K562 (cell line): ENCODE results near the gene WFDC1. TPM values are rescaled to one million over a fixed set of nuclear protein-coding genes. Genes with fewer than 3 reads are reported as not detected.

Experiments
- ATAC-seq: fragments of 200-7000 bp; cut with Tn5 transposase; 3 replicates; pipeline ENCODE4 v1.9.1; 2020; ENCODE audit warnings: moderate library complexity
- BruUV-seq: library from RNA; stranded (reverse); fragments of 400-500 nt; replicated peaks from 2 replicates; lab custom pipeline; 2021; lab: Mats Ljungman, UMichigan
- CTCF ChIA-PET: fragments of 300-600 bp; formaldehyde crosslinking; extraction: SDS; loops from one replicate; lab custom pipeline; 2021; ENCODE audit warnings: low intra/inter-chr PET ratio; lab: Yijun Ruan, JAX
- POLR2A ChIA-PET: fragments of 300-600, 350-650 bp; sonication (Branson Sonifier 250); formaldehyde crosslinking; extraction: SDS; loops from one replicate; lab custom pipeline; 2021; ENCODE audit warnings: antibody characterized with exemption, inconsistent platforms; lab: Yijun Ruan, JAX
- DNase-seq, 4 experiments: peaks; one replicate each; pipeline versions ENCODE4 v3.0.0 to v3.0.0-alpha.2; 2011 to 2018; ENCODE audit warnings: low spot score in 3 of 4, mixed read lengths in 3 of 4; ENCODE audit errors: extremely low read depth in 1 of 4
- FAIRE-seq: peaks from 2 replicates; lab custom pipeline; 2011; peaks lifted over from hg19 to GRCh38; lab: Jason Lieb, UNC
- H2AFZ ChIP-seq: 2 replicates; pipeline ENCODE4 v1.6.0; 2011; ENCODE audit warnings: low read depth, low read length, control low read depth, inconsistent platforms
- H3K27ac ChIP-seq: fragments of 200-600 bp; 3 replicates; pipeline ENCODE4 v1.8.0; 2011; ENCODE audit warnings: low read depth, mild to moderate bottlenecking, control low read depth, inconsistent platforms, low read length, moderate library complexity, mixed read lengths; ENCODE audit errors: extremely low read depth
- H3K27me3 ChIP-seq, 2 experiments: fragments of 300-600 bp in 1 of 2; 2 replicates in 1 of 2; 3 replicates in 1 of 2; pipeline versions ENCODE4 v1.6.0 to v1.8.0; 2011; ENCODE audit warnings: inconsistent platforms in 2 of 2, low read length in 2 of 2, mild to moderate bottlenecking in 1 of 2, mixed read lengths in 1 of 2, moderate library complexity in 1 of 2; ENCODE audit not compliant: control insufficient read depth in 2 of 2, insufficient read depth in 2 of 2
- H3K36me3 ChIP-seq: fragments of 300-600 bp; 3 replicates; pipeline ENCODE4 v1.8.0; 2011; ENCODE audit warnings: mild to moderate bottlenecking, low read length, inconsistent platforms; ENCODE audit not compliant: control insufficient read depth, insufficient read depth
- H3K4me1 ChIP-seq, 2 experiments: fragments of 200-600 bp in 1 of 2; replicated peaks in 1 of 2; 2 replicates in 1 of 2; 3 replicates in 1 of 2; pipeline versions ENCODE4 v1.5.1 to v1.8.0; 2011; ENCODE audit warnings: inconsistent platforms in 2 of 2, low read length in 2 of 2, mild to moderate bottlenecking in 1 of 2, mixed read lengths in 1 of 2, moderate library complexity in 1 of 2; ENCODE audit not compliant: control insufficient read depth in 2 of 2, insufficient read depth in 2 of 2
- H3K4me2 ChIP-seq: 2 replicates; pipeline ENCODE4 v1.6.1; 2011; ENCODE audit warnings: low read length, control low read depth, inconsistent platforms, mixed read lengths; ENCODE audit not compliant: insufficient read depth
- H3K4me3 ChIP-seq: fragments of 200-600 bp; sonication (generic), shearing (Covaris generic); 2 replicates; pipeline ENCODE4 v1.5.1; 2016; ENCODE audit warnings: control low read depth, inconsistent platforms
- H3K79me2 ChIP-seq: fragments of 200-600 bp; 3 replicates; pipeline ENCODE4 v1.8.0; 2011; ENCODE audit warnings: low read length, inconsistent platforms; ENCODE audit not compliant: control insufficient read depth, insufficient read depth
- H3K9ac ChIP-seq, 2 experiments: 2 replicates each; pipeline versions ENCODE4 v1.6.0 to v1.6.1; 2011; ENCODE audit warnings: low read depth in 2 of 2, low read length in 2 of 2, control low read depth in 1 of 2, inconsistent platforms in 1 of 2, mild to moderate bottlenecking in 1 of 2, mixed read lengths in 1 of 2; ENCODE audit not compliant: insufficient read depth in 1 of 2
- H3K9me1 ChIP-seq: one replicate; pipeline ENCODE4 v1.6.0; 2011; ENCODE audit warnings: inconsistent platforms, mild to moderate bottlenecking, low read length, moderate library complexity; ENCODE audit not compliant: control insufficient read depth, insufficient read depth
- H3K9me3 ChIP-seq: replicated peaks from 2 replicates; pipeline ENCODE4 v1.5.1; 2011; ENCODE audit warnings: low read depth, low read length, inconsistent platforms; ENCODE audit not compliant: control insufficient read depth, insufficient read depth
- H4K20me1 ChIP-seq: replicated peaks from 2 replicates; pipeline ENCODE4 v1.6.1; 2011; ENCODE audit warnings: low read length, inconsistent platforms, mixed read lengths; ENCODE audit not compliant: control insufficient read depth, insufficient read depth
- ATF7 ChIP-seq: fragments of 450-650 bp; IDR thresholded peaks from 2 replicates; pipeline ENCODE4 v1.7.1; 2014; ENCODE audit warnings: mild to moderate bottlenecking, moderate library complexity
- CBFB ChIP-seq: sonication (generic); formaldehyde crosslinking; IDR thresholded peaks from 2 replicates; pipeline ENCODE4 v1.4.0; 2020; ENCODE audit warnings: mild to moderate bottlenecking, missing genetic modification reagents
- CSDE1 ChIP-seq, 2 experiments: fragments of 450-650 bp; IDR thresholded peaks; 2 replicates each; pipeline ENCODE4 v1.6.1; 2016; ENCODE audit warnings: mild to moderate bottlenecking in 1 of 2
- HDAC3 ChIP-seq: fragments of 450-650 bp; IDR thresholded peaks from 2 replicates; pipeline ENCODE4 v1.6.1; 2018; ENCODE audit warnings: borderline replicate concordance, mild to moderate bottlenecking, moderate library complexity; ENCODE audit not compliant: partially characterized antibody
- KLF6 ChIP-seq: fragments of 250-450 bp; sonication (Bioruptor Pico); IDR thresholded peaks from 2 replicates; pipeline ENCODE4 v1.4.0; 2020; ENCODE audit warnings: mild to moderate bottlenecking, moderate library complexity, borderline replicate concordance
- SMAD3 ChIP-seq: fragments of 450-650 bp; formaldehyde crosslinking; conservative IDR thresholded peaks from 2 replicates; pipeline ENCODE4 v1.4.0; 2020; ENCODE audit warnings: mild to moderate bottlenecking
- SMARCE1 ChIP-seq: fragments of 450-650 bp; IDR thresholded peaks from 2 replicates; pipeline ENCODE4 v1.7.1; 2016; ENCODE audit warnings: mild to moderate bottlenecking
- SRSF1 ChIP-seq: fragments of 200-400 bp; formaldehyde crosslinking; IDR thresholded peaks from 2 replicates; pipeline ENCODE4 v1.6.1; 2017; ENCODE audit warnings: mild to moderate bottlenecking, low read depth, low read length, moderate library complexity
- TRIM28 ChIP-seq: fragments of 450-650 bp; IDR thresholded peaks from 2 replicates; pipeline ENCODE4 v1.6.1; 2017
- ZFP1 ChIP-seq: fragments of 450-650 bp; formaldehyde crosslinking; IDR thresholded peaks from 2 replicates; pipeline ENCODE4 v1.4.0; 2020; ENCODE audit warnings: mild to moderate bottlenecking, mixed read lengths
- WGBS: fragments of 100-300 bp; shearing (Covaris generic); methylation state at CpG from one replicate; pipeline ENCODE4 v1.1.6; 2016; ENCODE audit warnings: low coverage, mixed read lengths; ENCODE audit not compliant: insufficient coverage; ENCODE audit errors: missing lambda C conversion rate; 5-methylcytosine and 5-hydroxymethylcytosine counted together
- in situ Hi-C: fragments of 300-500 bp; cut with MboI; formaldehyde crosslinking; loops from 4 replicates; pipeline ENCODE4 v1.15.0; 2018; ENCODE audit warnings: inconsistent platforms, mixed read lengths
- intact Hi-C: fragments of 100-400 bp; cut with micrococcal nuclease; formaldehyde crosslinking; loops from 2 replicates; pipeline ENCODE4 v1.14.2; 2022
- polyA plus RNA-seq, 8 experiments: library from polyadenylated mRNA; depleted of rRNA in 4 of 8; stranded (reverse) in 5 of 8; unstranded in 3 of 8; fragments of >200 nt; fragmentation: Nextera tagmentation in 2 of 8; fragmentation: Illumina TruSeq in 1 of 8; extraction: Ambion mirVana in 2 of 8; extraction: Trizol in 1 of 8; gene quantifications; 2 replicates each; pipeline versions ENCODE4 v1.2.1 to v1.2.3, GENCODE V29; 2011 to 2014; ENCODE audit warnings: inconsistent platforms in 1 of 8, missing spikeins in 1 of 8
- total RNA-seq, 7 experiments: library from RNA; depleted of rRNA in 6 of 7; stranded (reverse); fragments of >200 nt in 6 of 7; fragmentation: Illumina TruSeq in 2 of 7; extraction: Trizol in 2 of 7; gene quantifications; 2 replicates each; pipeline versions ENCODE4 v1.2.1 to v1.2.3, GENCODE V29; 2011 to 2021; ENCODE audit warnings: low replicate concordance in 1 of 7

WFDC1 gene
- total and polyA plus RNA-seq, 9 of the 15 experiments (the other 6 are each of a cell fraction or from before 2014, with no cell fraction given) = not detected

DNA sequence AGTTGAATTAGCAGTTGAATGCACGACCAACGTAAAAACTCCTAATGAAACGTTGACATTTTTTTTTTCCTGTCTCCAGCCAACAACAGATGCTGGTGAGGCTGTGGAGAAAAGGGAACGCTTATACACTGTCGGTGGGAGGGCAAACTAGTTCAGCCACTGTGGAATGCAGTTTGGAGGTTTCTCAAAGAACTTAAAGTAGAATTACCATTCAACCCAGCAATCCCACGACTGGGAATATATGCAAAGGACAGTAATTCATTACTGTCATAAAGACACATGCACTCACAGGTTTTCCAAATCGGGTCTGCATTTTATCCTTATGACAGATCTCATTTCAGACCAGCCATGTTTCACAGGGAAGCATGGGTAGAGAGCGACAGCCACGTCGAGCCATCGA, 3.5 kb upstream of the WFDC1 start:
- FAIRE-seq (no peak), ATAC-seq (no peak), DNase-seq (no peak)
- H3K79me2 ChIP-seq = no peaks in the 10 kb centered on the region
- H3K27ac ChIP-seq = no peak overlapping the region
- no peaks in the 10 kb centered on the region for H3K9me3 ChIP-seq
- H3K4me1 ChIP-seq = peaks cover 0 to 5% of the 10 kb centered on the region in 2 experiments; a peak in 1 of 5 replicates
- H2AFZ ChIP-seq = no peak overlapping the region
- H3K4me3 ChIP-seq = no peak overlapping the region
- ChIA-PET CTCF (no interaction called here), POLR2A (interaction anchor here (0.9 to 1.1 kb wide), 2 partner anchors 9 to 15 kb away, joined by 3 read pairs; no protein-coding TSS in a partner anchor)
- H3K27me3 ChIP-seq = peaks cover 73 to 89% of the 10 kb centered on the region in 2 experiments
- TF ChIP-seq KLF6 (CRISPR knock-in tag) (no peak), ZFP1 (no peak), ATF7 (no peak), SMAD3 (CRISPR knock-in tag) (no peak), CBFB (CRISPR knock-in tag) (no peak)
- no peaks in the 10 kb centered on the region for H3K9me1 ChIP-seq
- BruUV-seq = no TSS peak
- H3K36me3 ChIP-seq = no peaks in the 10 kb centered on the region
- in situ Hi-C loops (no loop called here), intact Hi-C loops (no loop called here)
- H3K4me2 ChIP-seq = no peak overlapping the region
- H4K20me1 ChIP-seq = peaks cover 10% of the 10 kb centered on the region
- WGBS = 1% methylated on average over 11 of the region's 11 CpGs
- no peak overlapping the region for H3K9ac ChIP-seq

DNA sequence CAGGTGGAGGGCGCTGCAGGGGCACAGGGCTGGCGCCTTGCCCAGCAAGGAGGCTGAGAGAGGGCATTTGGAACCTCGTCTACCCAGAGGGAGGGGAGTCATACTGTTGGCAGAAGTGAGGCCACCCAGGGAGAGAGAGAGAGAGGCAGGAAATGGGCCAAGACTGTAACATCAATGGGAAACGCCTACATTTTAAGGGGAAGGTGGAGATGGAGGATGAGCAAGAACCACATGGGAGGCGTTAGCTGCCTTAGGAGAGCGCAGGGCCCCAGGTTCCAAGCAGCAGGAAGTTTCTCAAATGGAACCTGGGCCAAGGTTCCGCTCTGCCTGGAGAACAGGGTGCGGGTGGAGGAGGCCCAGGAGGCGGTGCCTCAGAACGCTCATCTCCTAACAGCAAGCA, 2.7 kb upstream of the WFDC1 start:
- ChIA-PET CTCF (no interaction called here), POLR2A (interaction anchor here (0.9 to 1.1 kb wide), 2 partner anchors 8 to 14 kb away, joined by 3 read pairs; no protein-coding TSS in a partner anchor)
- Histone ChIP-seq H3K4me3 (no peak overlapping the region), H3K36me3 (no peaks in the 10 kb centered on the region), H4K20me1 (peaks cover 13% of the 10 kb centered on the region), H3K4me2 (no peak overlapping the region), H3K27me3 (peaks cover 75 to 91% of the 10 kb centered on the region in 2 experiments), H3K9me3 (no peaks in the 10 kb centered on the region), H3K4me1 (peaks cover 0 to 5% of the 10 kb centered on the region in 2 experiments; a peak in 1 of 5 replicates), H3K9me1 (no peaks in the 10 kb centered on the region), H3K9ac (no peak overlapping the region), H2AFZ (no peak overlapping the region), H3K79me2 (no peaks in the 10 kb centered on the region), H3K27ac (no peak overlapping the region)
- DNase-seq (no peak), FAIRE-seq (no peak), ATAC-seq (no peak)
- 2% methylated on average over 10 of the region's 10 CpGs for WGBS
- TF ChIP-seq HDAC3 (no peak), CSDE1 (IDR thresholded peaks at IDR 0.05) (no peak), TRIM28 (no peak), SMARCE1 (no peak), SRSF1 (no peak)
- in situ Hi-C loops = no loop called here
- BruUV-seq = no TSS peak
- intact Hi-C loops = no loop called here
